ENCODE results near the gene LGI4.

GRCh38 chr19:35125270-35125717 is 9.6 kb downstream of the LGI4 start:
- TF ChIP-seq CTCF (conservative IDR thresholded peaks at IDR 0.05; ENCODE audit: low read depth in 2 of 2) (no peak), REST (IDR thresholded peaks at IDR 0.05; ENCODE audit: unreplicated experiment) (no peak), EZH2 (IDR thresholded peaks at IDR 0.05; ENCODE audit: low read depth, unreplicated experiment) (no peak), ZNF114 (CRISPR knock-in tag; IDR thresholded peaks at IDR 0.05) (no peak)

All from GM23338 (cell line).